Type B pancreatic cell (in vitro differentiated cells): ENCODE measurements around the gene EYS. TPM values are rescaled to one million over a fixed set of nuclear protein-coding genes. Genes with fewer than 3 reads are reported as not detected.
"Not testable (repeated sequence)": the region's sequence is repeated elsewhere in the genome, so short reads cannot be mapped to it uniquely, and the experiment has no call there.

ENCODE experiments used
- DNase-seq: peaks from one replicate; pipeline ENCODE4 v3.0.0; 2021; ENCODE audit warnings: mixed read lengths; ENCODE audit not compliant: unreplicated experiment; ENCODE audit errors: extremely low spot score
- H3K27ac Mint-ChIP-seq: 2 replicates; pipeline ENCODE4 v1.8.0; 2021; ENCODE audit warnings: mild to moderate bottlenecking, mixed read lengths
- H3K27me3 Mint-ChIP-seq: 2 replicates; pipeline ENCODE4 v1.8.0; 2021; ENCODE audit warnings: mixed read lengths
- H3K36me3 Mint-ChIP-seq: 2 replicates; pipeline ENCODE4 v1.8.0; 2021; ENCODE audit warnings: mixed read lengths
- H3K4me1 Mint-ChIP-seq: one replicate; pipeline ENCODE4 v1.8.0; 2021; ENCODE audit warnings: mixed read lengths; ENCODE audit not compliant: unreplicated experiment
- H3K4me3 Mint-ChIP-seq: 2 replicates; pipeline ENCODE4 v1.8.0; 2021; ENCODE audit warnings: mild to moderate bottlenecking, mixed read lengths
- H3K9me3 Mint-ChIP-seq: 2 replicates; pipeline ENCODE4 v1.8.0; 2021; ENCODE audit warnings: mixed read lengths
- total RNA-seq: library from RNA; stranded (reverse); gene quantifications from 2 replicates; pipeline ENCODE4 v1.2.1, GENCODE V29; 2021; ENCODE audit warnings: low replicate concordance
- TF ChIP-seq, protein P1 (sequence below): fragments of 200-600 bp; sonication (generic); conservative IDR thresholded peaks from 2 replicates; pipeline ENCODE4 v1.5.0; 2021; ENCODE audit warnings: antibody characterized with exemption, mild to moderate bottlenecking

Gene EYS
- total RNA-seq, 1 donor from 2014 or later: 1.5 TPM

DNA sequence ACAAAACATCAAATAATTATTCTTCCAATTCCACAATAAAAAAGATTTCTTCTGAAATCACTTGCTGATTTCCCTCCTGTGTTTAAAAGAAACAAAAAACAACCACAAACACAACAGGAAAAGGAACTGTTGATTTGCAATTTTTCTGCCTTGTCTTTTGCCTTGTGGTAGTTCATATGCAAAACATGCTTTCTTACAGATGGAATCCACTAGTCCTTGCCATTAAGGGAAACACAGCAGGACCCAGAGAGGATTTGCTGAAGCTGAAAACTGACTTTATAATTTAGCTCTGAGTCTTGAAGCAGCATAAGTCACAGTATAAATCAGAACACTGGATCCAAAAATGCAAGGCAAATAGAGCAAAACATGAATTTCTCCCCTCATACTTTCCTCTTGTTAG, 1742.7 kb downstream of the EYS start:
- DNase-seq: no peak
- Mint-ChIP-seq H3K9me3 (no peaks in the 10 kb centered on the region), H3K27ac (no peak overlapping the region), H3K36me3 (no peaks in the 10 kb centered on the region), H3K4me3 (no peak overlapping the region), H3K27me3 (no peaks in the 10 kb centered on the region), H3K4me1 (peaks cover 4% of the 10 kb centered on the region)
- TF ChIP-seq, protein P1, sequence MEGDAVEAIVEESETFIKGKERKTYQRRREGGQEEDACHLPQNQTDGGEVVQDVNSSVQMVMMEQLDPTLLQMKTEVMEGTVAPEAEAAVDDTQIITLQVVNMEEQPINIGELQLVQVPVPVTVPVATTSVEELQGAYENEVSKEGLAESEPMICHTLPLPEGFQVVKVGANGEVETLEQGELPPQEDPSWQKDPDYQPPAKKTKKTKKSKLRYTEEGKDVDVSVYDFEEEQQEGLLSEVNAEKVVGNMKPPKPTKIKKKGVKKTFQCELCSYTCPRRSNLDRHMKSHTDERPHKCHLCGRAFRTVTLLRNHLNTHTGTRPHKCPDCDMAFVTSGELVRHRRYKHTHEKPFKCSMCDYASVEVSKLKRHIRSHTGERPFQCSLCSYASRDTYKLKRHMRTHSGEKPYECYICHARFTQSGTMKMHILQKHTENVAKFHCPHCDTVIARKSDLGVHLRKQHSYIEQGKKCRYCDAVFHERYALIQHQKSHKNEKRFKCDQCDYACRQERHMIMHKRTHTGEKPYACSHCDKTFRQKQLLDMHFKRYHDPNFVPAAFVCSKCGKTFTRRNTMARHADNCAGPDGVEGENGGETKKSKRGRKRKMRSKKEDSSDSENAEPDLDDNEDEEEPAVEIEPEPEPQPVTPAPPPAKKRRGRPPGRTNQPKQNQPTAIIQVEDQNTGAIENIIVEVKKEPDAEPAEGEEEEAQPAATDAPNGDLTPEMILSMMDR: no peak

DNA sequence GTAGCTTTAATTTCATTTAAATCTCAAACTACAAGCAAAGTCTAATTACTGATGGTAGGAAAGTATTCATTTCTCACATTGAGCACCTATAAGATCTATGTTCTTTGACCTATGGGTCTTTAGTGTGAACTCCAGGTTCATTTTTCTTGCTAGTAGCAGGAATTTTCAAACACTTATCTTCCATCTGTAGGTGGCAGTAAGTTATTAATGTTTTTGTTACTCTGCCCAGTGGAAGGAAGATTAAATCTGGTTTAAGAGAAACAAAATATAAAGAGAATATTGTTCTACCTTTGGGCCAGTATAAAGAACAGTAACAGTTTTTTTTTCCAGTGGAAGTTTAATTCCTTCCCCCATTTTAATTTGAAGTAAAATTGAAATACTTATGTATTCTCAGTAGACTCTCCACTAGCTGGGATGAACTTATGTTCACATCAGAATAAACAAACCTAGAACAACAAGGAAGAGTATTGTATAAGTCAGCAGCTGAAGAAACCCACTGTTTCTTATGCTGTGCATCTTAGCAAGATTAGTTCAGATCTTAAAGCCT, 1743.2 kb downstream of the EYS start:
- Mint-ChIP-seq H3K4me1 (peaks cover 4% of the 10 kb centered on the region), H3K9me3 (no peaks in the 10 kb centered on the region), H3K27me3 (no peaks in the 10 kb centered on the region), H3K4me3 (no peak overlapping the region), H3K27ac (no peak overlapping the region), H3K36me3 (no peaks in the 10 kb centered on the region)
- DNase-seq: no peak
- TF ChIP-seq, protein P1: no peak

DNA sequence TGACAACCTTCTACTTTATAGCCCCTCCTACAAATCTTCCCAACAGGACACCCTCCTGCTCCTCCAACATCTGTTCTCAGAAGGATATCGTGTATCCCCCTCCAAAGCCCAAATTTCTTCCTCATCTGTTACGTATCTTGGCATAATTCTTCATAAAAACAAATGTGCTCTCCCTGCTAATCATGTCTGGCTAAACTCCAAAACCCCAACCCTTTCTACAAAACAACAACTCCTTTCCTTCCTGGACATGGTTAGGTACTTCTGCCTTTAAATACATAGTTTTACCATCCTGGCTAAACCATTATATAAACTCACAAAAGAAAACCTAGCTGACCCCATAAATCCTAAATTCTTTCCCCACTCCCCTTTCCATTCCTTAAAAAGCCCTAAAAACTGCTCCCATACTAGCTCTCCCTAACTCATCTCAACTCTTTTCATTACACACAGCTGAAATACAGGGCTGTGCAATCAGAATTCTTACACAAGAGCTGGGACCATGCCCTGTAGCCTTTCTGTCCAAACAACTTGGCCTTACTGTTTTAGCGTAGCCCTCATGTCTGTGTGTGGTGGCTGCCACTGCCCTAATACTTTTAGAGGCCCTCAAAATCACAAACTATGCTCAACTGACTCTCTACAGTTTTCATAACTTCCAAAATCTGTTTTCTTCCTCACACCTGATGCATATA, 1753.5 kb downstream of the EYS start:
- H3K27ac Mint-ChIP-seq, H3K9me3 Mint-ChIP-seq, H3K36me3 Mint-ChIP-seq, DNase-seq, H3K27me3 Mint-ChIP-seq, H3K4me1 Mint-ChIP-seq, H3K4me3 Mint-ChIP-seq: not testable (repeated sequence)

DNA sequence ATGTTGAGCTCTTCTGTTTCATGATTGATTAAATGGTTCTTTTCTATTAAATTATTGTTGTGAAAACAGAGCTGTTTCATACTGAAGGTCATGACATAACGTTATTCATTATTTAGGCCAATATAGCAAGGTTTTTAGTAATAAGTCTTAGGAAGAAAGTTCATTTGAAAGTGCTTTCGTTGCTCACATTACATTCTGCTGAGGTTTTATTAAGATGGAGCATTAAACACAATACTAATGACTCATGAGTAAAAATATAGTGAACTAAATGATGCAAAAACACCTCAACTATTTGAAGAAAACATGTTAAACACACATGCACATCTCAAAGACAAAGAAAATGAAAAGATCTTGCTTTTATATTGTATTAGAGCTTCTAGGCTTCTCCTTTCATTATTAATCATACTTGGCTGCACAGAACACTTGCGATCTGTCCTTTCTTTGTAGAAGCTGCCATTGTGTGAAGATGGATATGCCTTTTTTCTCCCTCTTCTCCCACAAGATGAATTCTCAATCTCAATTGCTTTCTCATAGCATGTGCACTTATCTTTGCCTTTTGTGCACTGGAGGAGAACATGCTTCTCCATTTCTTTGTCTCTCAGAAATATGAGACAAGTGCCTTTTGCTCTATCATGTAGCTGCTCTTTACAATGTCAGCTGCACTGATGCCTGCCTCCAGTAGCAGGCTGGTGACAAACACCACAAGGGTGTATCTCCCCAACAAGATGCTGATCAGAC, 1759.1 kb downstream of the EYS start:
- Mint-ChIP-seq H3K27me3 (no peaks in the 10 kb centered on the region), H3K36me3 (no peaks in the 10 kb centered on the region), H3K27ac (no peak overlapping the region), H3K4me1 (peaks cover 6% of the 10 kb centered on the region), H3K4me3 (no peak overlapping the region), H3K9me3 (no peaks in the 10 kb centered on the region)
- TF ChIP-seq, protein P1: no peak
- no peak for DNase-seq

DNA sequence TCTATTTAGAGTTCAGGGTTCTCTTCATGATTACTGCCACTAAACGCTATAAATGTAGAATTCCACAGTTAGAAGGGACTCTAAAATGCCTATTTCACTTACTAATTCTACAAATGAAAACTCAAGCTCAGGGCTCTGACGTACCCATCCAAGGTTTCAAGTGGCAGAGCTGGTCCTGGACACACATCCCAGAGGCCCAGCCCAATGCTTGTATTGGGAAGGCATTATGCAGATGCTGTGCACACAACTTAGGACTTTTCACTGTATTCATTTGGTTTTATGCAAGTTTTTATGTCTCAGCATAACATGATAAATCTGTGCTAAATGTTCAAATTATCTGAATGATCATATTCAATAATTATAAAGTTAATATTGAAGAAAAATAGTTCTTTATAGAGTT, 1761.0 kb downstream of the EYS start:
- Mint-ChIP-seq H3K9me3 (no peaks in the 10 kb centered on the region), H3K4me3 (no peak overlapping the region), H3K27ac (no peak overlapping the region), H3K27me3 (no peaks in the 10 kb centered on the region), H3K4me1 (peaks cover 6% of the 10 kb centered on the region), H3K36me3 (no peaks in the 10 kb centered on the region)
- TF ChIP-seq, protein P1: no peak
- DNase-seq: no peak

DNA sequence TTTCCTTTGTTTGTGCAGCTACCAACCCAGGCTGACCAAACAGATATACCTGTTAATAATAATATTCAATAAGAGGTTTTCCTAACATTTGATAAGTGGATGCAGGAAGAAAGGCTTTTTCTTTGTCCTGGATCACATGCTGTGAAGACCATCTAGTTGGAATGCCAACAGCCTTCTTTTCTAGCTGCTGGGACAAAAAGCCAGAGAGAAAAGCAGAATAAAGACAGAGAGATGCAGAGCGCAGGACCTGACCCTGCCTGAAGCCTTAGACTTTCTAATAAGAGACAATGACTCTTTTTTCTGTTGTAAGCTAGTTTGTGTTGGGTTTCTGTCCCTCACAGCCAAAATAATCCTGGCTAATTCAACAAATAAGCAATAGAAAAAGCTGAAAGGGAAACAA, 1763.2 kb downstream of the EYS start:
- TF ChIP-seq, protein P1: no peak
- DNase-seq: no peak
- Mint-ChIP-seq H3K4me3 (no peak overlapping the region), H3K4me1 (peaks cover 6% of the 10 kb centered on the region), H3K9me3 (no peaks in the 10 kb centered on the region), H3K27ac (no peak overlapping the region), H3K27me3 (no peaks in the 10 kb centered on the region), H3K36me3 (no peaks in the 10 kb centered on the region)
